HEK293 (cell line): ENCODE measurements around the gene MLIP.

Experiments
- CTCF ChIA-PET: fragments of 350-600 bp; formaldehyde crosslinking; extraction: SDS; loops from one replicate; lab custom pipeline; 2021; ENCODE audit warnings: antibody characterized with exemption; lab: Yijun Ruan, JAX
- POLR2A ChIA-PET: fragments of 300-600 bp; formaldehyde crosslinking; extraction: SDS; loops from one replicate; lab custom pipeline; 2020; ENCODE audit warnings: antibody characterized with exemption, inconsistent platforms; lab: Yijun Ruan, JAX
- H3K27ac ChIP-seq: fragments of 200-500 bp; sonication (Bioruptor generic); 2 replicates; pipeline ENCODE4 v1.5.1; 2014; ENCODE audit warnings: low read depth, low read length, control low read depth, inconsistent platforms; ENCODE audit errors: extremely low read depth
- H3K36me3 ChIP-seq, 2 experiments: fragments of 200-500 bp in 1 of 2; sonication (Bioruptor generic) in 1 of 2; 1 replicate in 1 of 2; 2 replicates in 1 of 2; pipeline ENCODE4 v1.5.1; 2014 to 2017; ENCODE audit warnings: inconsistent platforms in 2 of 2, low read length in 2 of 2; ENCODE audit not compliant: control insufficient read depth in 2 of 2, insufficient read depth in 1 of 2
- H3K4me1 ChIP-seq: fragments of 200-500 bp; sonication (Bioruptor generic); 2 replicates; pipeline ENCODE4 v1.5.1; 2014; ENCODE audit warnings: mild to moderate bottlenecking, low read length, inconsistent platforms; ENCODE audit not compliant: control insufficient read depth, insufficient read depth
- H3K4me3 ChIP-seq: 2 replicates; pipeline ENCODE4 v1.5.1; 2011; ENCODE audit warnings: low read depth, mild to moderate bottlenecking, control low read depth, low read length, moderate library complexity
- H3K9me3 ChIP-seq: fragments of 200-500 bp; sonication (Bioruptor generic); 2 replicates; pipeline ENCODE4 v1.5.1; 2014; ENCODE audit warnings: low read depth, low read length, inconsistent platforms; ENCODE audit not compliant: control insufficient read depth, insufficient read depth
- GLI2 ChIP-seq: fragments of 450-650 bp; formaldehyde crosslinking; IDR thresholded peaks from 2 replicates; pipeline ENCODE4; 2017; ENCODE audit warnings: missing biosample characterization, missing genetic modification characterization, low read depth, borderline replicate concordance
- GLIS2 ChIP-seq: fragments of 450-650 bp; formaldehyde crosslinking; IDR thresholded peaks from 2 replicates; pipeline ENCODE4 v1.5.1; 2016; ENCODE audit warnings: missing biosample characterization, missing genetic modification characterization
- KLF16 ChIP-seq: fragments of 450-650 bp; formaldehyde crosslinking; IDR thresholded peaks from 2 replicates; pipeline ENCODE4 v1.5.1; 2017; ENCODE audit warnings: missing biosample characterization, missing genetic modification characterization
- MZF1 ChIP-seq: fragments of 450-650 bp; formaldehyde crosslinking; IDR thresholded peaks from 2 replicates; pipeline ENCODE4 v1.5.1; 2017; ENCODE audit warnings: missing biosample characterization, missing genetic modification characterization, borderline replicate concordance
- PRDM4 ChIP-seq: fragments of 450-650 bp; formaldehyde crosslinking; IDR thresholded peaks from 2 replicates; pipeline ENCODE4 v1.5.1; 2017; ENCODE audit warnings: missing biosample characterization, missing genetic modification characterization
- SP3 ChIP-seq: fragments of 450-650 bp; formaldehyde crosslinking; IDR thresholded peaks from 2 replicates; pipeline ENCODE4 v1.5.1; 2016; ENCODE audit warnings: missing biosample characterization, missing genetic modification characterization
- ZNF132 ChIP-seq: fragments of 450-650 bp; formaldehyde crosslinking; IDR thresholded peaks from 2 replicates; pipeline ENCODE4 v1.5.1; 2017; ENCODE audit warnings: missing biosample characterization, missing genetic modification characterization, borderline replicate concordance
- ZNF16 ChIP-seq: fragments of 450-650 bp; formaldehyde crosslinking; IDR thresholded peaks from 2 replicates; pipeline ENCODE4 v1.5.1; 2016; ENCODE audit warnings: low read depth, missing biosample characterization, missing genetic modification characterization
- ZNF2 ChIP-seq: fragments of 450-650 bp; formaldehyde crosslinking; IDR thresholded peaks from 2 replicates; pipeline ENCODE4 v1.5.1; 2016; ENCODE audit warnings: missing biosample characterization, missing genetic modification characterization
- ZNF214 ChIP-seq: fragments of 450-650 bp; formaldehyde crosslinking; IDR thresholded peaks from 2 replicates; pipeline ENCODE4 v1.5.1; 2017; ENCODE audit warnings: missing biosample characterization, mild to moderate bottlenecking, missing genetic modification characterization, borderline replicate concordance
- ZNF239 ChIP-seq: fragments of 450-650 bp; formaldehyde crosslinking; IDR thresholded peaks from 2 replicates; pipeline ENCODE4 v1.5.1; 2016; ENCODE audit warnings: missing biosample characterization, missing genetic modification characterization
- ZNF341 ChIP-seq: fragments of 450-650 bp; formaldehyde crosslinking; IDR thresholded peaks from 2 replicates; pipeline ENCODE4; 2016; ENCODE audit warnings: low read depth, missing biosample characterization, missing genetic modification characterization
- ZNF366 ChIP-seq: fragments of 450-650 bp; formaldehyde crosslinking; conservative IDR thresholded peaks from 2 replicates; pipeline ENCODE4 v1.5.1; 2016; ENCODE audit warnings: missing biosample characterization, missing genetic modification characterization
- ZNF37A ChIP-seq: fragments of 450-650 bp; IDR thresholded peaks from 2 replicates; pipeline ENCODE4 v1.5.1; 2018; ENCODE audit warnings: missing biosample characterization, missing genetic modification characterization
- ZNF394 ChIP-seq: fragments of 450-650 bp; formaldehyde crosslinking; IDR thresholded peaks from 2 replicates; pipeline ENCODE4 v1.5.1; 2016; ENCODE audit warnings: missing biosample characterization, missing genetic modification characterization, mild to moderate bottlenecking, moderate library complexity, borderline replicate concordance
- ZNF404 ChIP-seq: fragments of 450-650 bp; formaldehyde crosslinking; IDR thresholded peaks from 2 replicates; pipeline ENCODE4 v1.5.1; 2017; ENCODE audit warnings: missing biosample characterization, missing genetic modification characterization
- ZNF416 ChIP-seq: fragments of 450-650 bp; formaldehyde crosslinking; IDR thresholded peaks from 2 replicates; pipeline ENCODE4 v1.5.1; 2016; ENCODE audit warnings: missing biosample characterization, missing genetic modification characterization
- ZNF426 ChIP-seq: fragments of 450-650 bp; formaldehyde crosslinking; IDR thresholded peaks from 2 replicates; pipeline ENCODE4 v1.5.1; 2017; ENCODE audit warnings: missing biosample characterization, missing genetic modification characterization, mild to moderate bottlenecking, inconsistent platforms, moderate library complexity
- ZNF510 ChIP-seq: fragments of 450-650 bp; formaldehyde crosslinking; IDR thresholded peaks from 2 replicates; pipeline ENCODE4 v1.5.1; 2018; ENCODE audit warnings: mild to moderate bottlenecking, missing genetic modification characterization, missing biosample characterization; ENCODE audit not compliant: insufficient replicate concordance
- ZNF645 ChIP-seq: fragments of 450-650 bp; formaldehyde crosslinking; IDR thresholded peaks from 2 replicates; pipeline ENCODE4; 2016; ENCODE audit warnings: missing biosample characterization, missing genetic modification characterization
- ZNF707 ChIP-seq: fragments of 450-650 bp; formaldehyde crosslinking; IDR thresholded peaks from 2 replicates; pipeline ENCODE4 v1.5.1; 2016; ENCODE audit warnings: missing biosample characterization, missing genetic modification characterization
- ZSCAN30 ChIP-seq: fragments of 450-650 bp; IDR thresholded peaks from 2 replicates; pipeline ENCODE4 v1.5.1; 2018; ENCODE audit warnings: missing biosample characterization, mild to moderate bottlenecking, missing genetic modification characterization, moderate library complexity
- ZXDB ChIP-seq: fragments of 450-650 bp; formaldehyde crosslinking; IDR thresholded peaks from 2 replicates; pipeline ENCODE4 v1.5.1; 2016; ENCODE audit warnings: missing biosample characterization, missing genetic modification characterization
- TF ChIP-seq, protein P1 (sequence below): fragments of 450-650 bp; formaldehyde crosslinking; IDR thresholded peaks from 2 replicates; pipeline ENCODE4 v1.5.1; 2016; ENCODE audit warnings: missing biosample characterization, missing genetic modification characterization, low read depth
- TF ChIP-seq, protein P2 (sequence below): fragments of 450-650 bp; formaldehyde crosslinking; IDR thresholded peaks from 2 replicates; pipeline ENCODE4 v1.5.1; 2016; ENCODE audit warnings: missing biosample characterization, missing genetic modification characterization
- TF ChIP-seq, protein P3 (sequence below): fragments of 450-650 bp; formaldehyde crosslinking; IDR thresholded peaks from 2 replicates; pipeline ENCODE4 v1.5.1; 2016; ENCODE audit warnings: missing biosample characterization, missing genetic modification characterization
- TF ChIP-seq, protein P4 (sequence below): fragments of 450-650 bp; formaldehyde crosslinking; IDR thresholded peaks from 2 replicates; pipeline ENCODE4 v1.5.1; 2016; ENCODE audit warnings: missing biosample characterization, missing genetic modification characterization
- TF ChIP-seq, protein P5 (sequence below): fragments of 450-650 bp; formaldehyde crosslinking; IDR thresholded peaks from 2 replicates; pipeline ENCODE4 v1.5.1; 2016; ENCODE audit warnings: missing biosample characterization, missing genetic modification characterization

MLIP gene

DNA sequence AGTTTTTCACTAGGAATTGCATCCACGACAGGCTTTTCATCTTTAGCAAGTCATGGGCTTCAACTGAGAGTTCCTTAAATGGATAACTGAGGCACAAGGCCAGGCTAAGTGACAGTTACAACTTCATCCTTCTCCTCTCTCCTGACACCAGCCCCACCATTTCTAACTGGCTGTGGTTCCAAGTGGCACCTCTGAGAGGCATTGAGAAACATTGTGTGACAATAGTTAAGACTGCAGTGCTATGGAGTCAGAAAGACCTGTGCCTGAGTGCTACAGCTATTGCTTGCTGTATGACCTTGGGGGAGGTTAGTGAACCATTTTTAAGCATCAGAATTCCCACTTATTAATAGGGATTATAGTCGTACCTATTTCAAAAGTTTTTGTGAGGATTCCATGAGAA, 26.2 kb upstream of the MLIP start (continued):
- TF ChIP-seq, protein P1, sequence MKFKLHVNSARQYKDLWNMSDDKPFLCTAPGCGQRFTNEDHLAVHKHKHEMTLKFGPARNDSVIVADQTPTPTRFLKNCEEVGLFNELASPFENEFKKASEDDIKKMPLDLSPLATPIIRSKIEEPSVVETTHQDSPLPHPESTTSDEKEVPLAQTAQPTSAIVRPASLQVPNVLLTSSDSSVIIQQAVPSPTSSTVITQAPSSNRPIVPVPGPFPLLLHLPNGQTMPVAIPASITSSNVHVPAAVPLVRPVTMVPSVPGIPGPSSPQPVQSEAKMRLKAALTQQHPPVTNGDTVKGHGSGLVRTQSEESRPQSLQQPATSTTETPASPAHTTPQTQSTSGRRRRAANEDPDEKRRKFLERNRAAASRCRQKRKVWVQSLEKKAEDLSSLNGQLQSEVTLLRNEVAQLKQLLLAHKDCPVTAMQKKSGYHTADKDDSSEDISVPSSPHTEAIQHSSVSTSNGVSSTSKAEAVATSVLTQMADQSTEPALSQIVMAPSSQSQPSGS (tag by site-specific recombination) = no peak
- TF ChIP-seq, protein P2, sequence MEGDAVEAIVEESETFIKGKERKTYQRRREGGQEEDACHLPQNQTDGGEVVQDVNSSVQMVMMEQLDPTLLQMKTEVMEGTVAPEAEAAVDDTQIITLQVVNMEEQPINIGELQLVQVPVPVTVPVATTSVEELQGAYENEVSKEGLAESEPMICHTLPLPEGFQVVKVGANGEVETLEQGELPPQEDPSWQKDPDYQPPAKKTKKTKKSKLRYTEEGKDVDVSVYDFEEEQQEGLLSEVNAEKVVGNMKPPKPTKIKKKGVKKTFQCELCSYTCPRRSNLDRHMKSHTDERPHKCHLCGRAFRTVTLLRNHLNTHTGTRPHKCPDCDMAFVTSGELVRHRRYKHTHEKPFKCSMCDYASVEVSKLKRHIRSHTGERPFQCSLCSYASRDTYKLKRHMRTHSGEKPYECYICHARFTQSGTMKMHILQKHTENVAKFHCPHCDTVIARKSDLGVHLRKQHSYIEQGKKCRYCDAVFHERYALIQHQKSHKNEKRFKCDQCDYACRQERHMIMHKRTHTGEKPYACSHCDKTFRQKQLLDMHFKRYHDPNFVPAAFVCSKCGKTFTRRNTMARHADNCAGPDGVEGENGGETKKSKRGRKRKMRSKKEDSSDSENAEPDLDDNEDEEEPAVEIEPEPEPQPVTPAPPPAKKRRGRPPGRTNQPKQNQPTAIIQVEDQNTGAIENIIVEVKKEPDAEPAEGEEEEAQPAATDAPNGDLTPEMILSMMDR (tag by site-specific recombination) = no peak
- TF ChIP-seq, protein P3, sequence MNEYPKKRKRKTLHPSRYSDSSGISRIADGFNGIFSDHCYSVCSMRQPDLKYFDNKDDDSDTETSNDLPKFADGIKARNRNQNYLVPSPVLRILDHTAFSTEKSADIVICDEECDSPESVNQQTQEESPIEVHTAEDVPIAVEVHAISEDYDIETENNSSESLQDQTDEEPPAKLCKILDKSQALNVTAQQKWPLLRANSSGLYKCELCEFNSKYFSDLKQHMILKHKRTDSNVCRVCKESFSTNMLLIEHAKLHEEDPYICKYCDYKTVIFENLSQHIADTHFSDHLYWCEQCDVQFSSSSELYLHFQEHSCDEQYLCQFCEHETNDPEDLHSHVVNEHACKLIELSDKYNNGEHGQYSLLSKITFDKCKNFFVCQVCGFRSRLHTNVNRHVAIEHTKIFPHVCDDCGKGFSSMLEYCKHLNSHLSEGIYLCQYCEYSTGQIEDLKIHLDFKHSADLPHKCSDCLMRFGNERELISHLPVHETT (tag by site-specific recombination) = no peak
- TF ChIP-seq ZNF404 (tag by site-specific recombination) (no peak), ZXDB (tag by site-specific recombination) (no peak), ZNF16 (tag by site-specific recombination) (no peak), ZNF132 (tag by site-specific recombination) (no peak), ZNF366 (tag by site-specific recombination) (no peak), ZNF394 (tag by site-specific recombination) (no peak), PRDM4 (no peak), ZNF510 (tag by site-specific recombination) (no peak)
- TF ChIP-seq, protein P4, sequence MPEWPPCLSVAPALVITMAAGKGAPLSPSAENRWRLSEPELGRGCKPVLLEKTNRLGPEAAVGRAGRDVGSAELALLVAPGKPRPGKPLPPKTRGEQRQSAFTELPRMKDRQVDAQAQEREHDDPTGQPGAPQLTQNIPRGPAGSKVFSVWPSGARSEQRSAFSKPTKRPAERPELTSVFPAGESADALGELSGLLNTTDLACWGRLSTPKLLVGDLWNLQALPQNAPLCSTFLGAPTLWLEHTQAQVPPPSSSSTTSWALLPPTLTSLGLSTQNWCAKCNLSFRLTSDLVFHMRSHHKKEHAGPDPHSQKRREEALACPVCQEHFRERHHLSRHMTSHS (tag by site-specific recombination) = no peak

GRCh38 chr6:54085541-54085940, 25.7 kb upstream of the MLIP start:
- ChIA-PET POLR2A (no interaction called here), CTCF (no interaction called here)
- Histone ChIP-seq H3K27ac (no peak overlapping the region), H3K36me3 (no peaks in the 10 kb centered on the region), H3K4me3 (no peak overlapping the region), H3K9me3 (no peaks in the 10 kb centered on the region), H3K4me1 (no peaks in the 10 kb centered on the region)
- TF ChIP-seq SP3 = no peak
- TF ChIP-seq, protein P5, sequence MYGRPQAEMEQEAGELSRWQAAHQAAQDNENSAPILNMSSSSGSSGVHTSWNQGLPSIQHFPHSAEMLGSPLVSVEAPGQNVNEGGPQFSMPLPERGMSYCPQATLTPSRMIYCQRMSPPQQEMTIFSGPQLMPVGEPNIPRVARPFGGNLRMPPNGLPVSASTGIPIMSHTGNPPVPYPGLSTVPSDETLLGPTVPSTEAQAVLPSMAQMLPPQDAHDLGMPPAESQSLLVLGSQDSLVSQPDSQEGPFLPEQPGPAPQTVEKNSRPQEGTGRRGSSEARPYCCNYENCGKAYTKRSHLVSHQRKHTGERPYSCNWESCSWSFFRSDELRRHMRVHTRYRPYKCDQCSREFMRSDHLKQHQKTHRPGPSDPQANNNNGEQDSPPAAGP (tag by site-specific recombination) = no peak
- TF ChIP-seq ZNF645 (tag by site-specific recombination) = no peak
- no peak for TF ChIP-seq ZNF239 (tag by site-specific recombination)
- no peak for TF ChIP-seq ZNF2 (tag by site-specific recombination)
- TF ChIP-seq KLF16 = no peak
- no peak for TF ChIP-seq ZXDB (tag by site-specific recombination)
- no peak for TF ChIP-seq GLIS2 (tag by site-specific recombination)
- no peak for TF ChIP-seq MZF1 (tag by site-specific recombination)
- TF ChIP-seq ZSCAN30 (tag by site-specific recombination) = no peak
- no peak for TF ChIP-seq ZNF426
- no peak for TF ChIP-seq ZNF37A (tag by site-specific recombination)
- no peak for TF ChIP-seq ZNF214 (tag by site-specific recombination)
- TF ChIP-seq ZNF341 = no peak
- TF ChIP-seq GLI2 = no peak
- no peak for TF ChIP-seq ZNF707
- no peak for TF ChIP-seq ZNF416
